Nephron progenitor cell (in vitro differentiated cells): ENCODE measurements around the gene SMARCAL1.

ENCODE experiments used
- DNase-seq: peaks from one replicate; pipeline ENCODE4 v3.0.0; 2021
- H3K27ac Mint-ChIP-seq: 2 replicates; pipeline ENCODE4 v1.8.0; 2021; ENCODE audit warnings: mild to moderate bottlenecking, moderate library complexity, mixed read lengths
- H3K27me3 Mint-ChIP-seq: 2 replicates; pipeline ENCODE4 v1.8.0; 2021; ENCODE audit warnings: mild to moderate bottlenecking, low read depth, mixed read lengths; ENCODE audit not compliant: poor library complexity
- H3K36me3 Mint-ChIP-seq: 2 replicates; pipeline ENCODE4 v1.8.0; 2021; ENCODE audit warnings: low read depth, mixed read lengths
- H3K4me1 Mint-ChIP-seq: 2 replicates; pipeline ENCODE4 v1.8.0; 2021; ENCODE audit warnings: mixed read lengths
- H3K4me3 Mint-ChIP-seq: 2 replicates; pipeline ENCODE4 v1.8.0; 2021; ENCODE audit warnings: mild to moderate bottlenecking, moderate library complexity, mixed read lengths
- H3K9me3 Mint-ChIP-seq: 2 replicates; pipeline ENCODE4 v1.8.0; 2021; ENCODE audit warnings: mild to moderate bottlenecking, moderate library complexity, mixed read lengths
- CTCF ChIP-seq: fragments of 200-600 bp; sonication (generic); IDR thresholded peaks from 2 replicates; pipeline ENCODE4 v1.5.0; 2021; ENCODE audit warnings: antibody characterized with exemption

Gene SMARCAL1

GRCh38 chr2:216389570-216389969 is 22.7 kb upstream of the SMARCAL1 start:
- Mint-ChIP-seq H3K4me3 (no peak overlapping the region), H3K4me1 (peaks cover 8% of the 10 kb centered on the region), H3K9me3 (peaks cover 3% of the 10 kb centered on the region), H3K36me3 (no peaks in the 10 kb centered on the region), H3K27ac (no peak overlapping the region), H3K27me3 (peaks cover 20% of the 10 kb centered on the region)
- no peak for DNase-seq
- TF ChIP-seq CTCF = no peak

- Mint-ChIP-seq H3K27ac (no peak overlapping the region), H3K36me3 (no peaks in the 10 kb centered on the region), H3K4me3 (no peak overlapping the region), H3K27me3 (peaks cover 25% of the 10 kb centered on the region), H3K4me1 (peaks cover 8% of the 10 kb centered on the region), H3K9me3 (peaks cover 3% of the 10 kb centered on the region)
- no peak for DNase-seq
- TF ChIP-seq CTCF = no peak
These were observed 20.9 kb upstream of the SMARCAL1 start for GRCh38 chr2:216391401-216391800.

DNA sequence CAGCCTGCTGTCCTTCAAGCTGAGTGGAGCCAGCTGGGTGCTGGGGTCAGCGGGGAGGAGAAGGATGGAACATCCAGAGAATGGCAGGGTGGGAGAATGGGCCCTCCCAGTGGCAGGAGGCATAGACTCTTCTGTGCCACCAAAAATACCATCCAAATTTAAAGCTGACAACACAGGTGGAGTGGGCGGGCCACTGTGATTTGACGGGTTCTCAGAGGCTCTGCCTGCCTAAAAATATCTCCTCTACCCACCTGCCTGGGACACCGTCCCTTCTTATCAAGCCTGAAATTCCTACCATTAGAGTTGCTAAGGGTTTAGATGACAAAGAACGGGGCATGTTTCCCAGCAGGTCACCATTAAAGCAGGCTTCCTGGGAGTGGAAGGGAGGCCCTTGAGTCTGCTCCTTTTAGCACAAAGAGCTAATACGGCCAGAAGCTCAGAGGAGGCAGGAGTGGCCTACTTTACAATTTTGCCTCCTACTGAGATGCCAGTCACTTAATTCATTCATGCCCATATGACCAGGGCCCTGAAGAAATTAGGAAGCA is 20.2 kb upstream of the SMARCAL1 start:
- no peak for TF ChIP-seq CTCF
- peaks cover 8% of the 10 kb centered on the region for H3K4me1 Mint-ChIP-seq
- no peak overlapping the region for H3K4me3 Mint-ChIP-seq
- no peaks in the 10 kb centered on the region for H3K36me3 Mint-ChIP-seq
- H3K27me3 Mint-ChIP-seq = peaks cover 28% of the 10 kb centered on the region
- H3K9me3 Mint-ChIP-seq = no peaks in the 10 kb centered on the region
- no peak for DNase-seq
- H3K27ac Mint-ChIP-seq = no peak overlapping the region

DNA sequence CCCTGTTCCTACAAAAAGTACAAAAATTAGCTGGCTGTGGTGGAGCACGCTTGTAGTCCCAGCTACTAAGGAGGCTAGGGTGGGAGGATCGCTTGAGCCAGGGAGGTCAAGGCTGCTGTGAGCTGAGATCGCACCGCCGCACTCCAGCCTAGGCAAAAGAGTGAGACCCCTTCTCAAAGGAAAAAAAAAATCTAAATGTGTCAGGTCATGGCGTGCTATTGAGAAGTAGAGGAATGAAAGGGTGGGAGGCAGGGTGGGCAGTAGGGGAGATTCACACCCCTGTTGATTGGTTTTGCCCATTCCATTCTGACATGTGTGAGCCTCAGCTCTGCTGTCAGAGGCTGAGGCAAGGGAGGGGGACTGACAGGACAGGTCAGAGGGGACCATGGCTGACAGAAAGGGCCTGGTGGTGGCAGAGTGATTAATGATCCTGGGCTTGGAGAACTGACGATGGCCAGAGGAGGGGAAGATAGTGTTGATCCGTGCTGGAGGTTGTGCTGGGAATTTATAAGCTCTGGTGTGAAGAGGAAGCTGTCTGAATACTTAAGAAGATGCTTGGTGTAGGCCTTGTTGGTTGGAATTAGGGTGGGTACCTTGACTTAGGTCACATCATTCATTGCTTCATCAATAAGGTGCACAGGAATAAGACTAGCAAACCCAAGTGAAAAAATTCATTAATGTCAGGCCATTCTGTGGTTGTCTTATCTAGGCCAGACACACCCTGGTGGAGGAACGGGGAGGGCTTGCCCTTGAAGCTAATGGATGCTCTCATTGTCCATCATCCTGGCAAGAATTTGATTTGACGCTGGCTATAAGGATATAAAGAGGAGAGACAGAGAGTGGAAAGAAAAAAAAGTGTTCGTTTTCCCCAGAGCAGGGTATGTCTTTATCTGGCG is 19.1 kb upstream of the SMARCAL1 start:
- H3K27ac Mint-ChIP-seq = no peak overlapping the region
- H3K36me3 Mint-ChIP-seq = no peaks in the 10 kb centered on the region
- peak; percentile 16 for DNase-seq
- no peak overlapping the region for H3K4me3 Mint-ChIP-seq
- H3K9me3 Mint-ChIP-seq = no peaks in the 10 kb centered on the region
- H3K27me3 Mint-ChIP-seq = peaks cover 28% of the 10 kb centered on the region
- no peak for TF ChIP-seq CTCF
- H3K4me1 Mint-ChIP-seq = peaks cover 8% of the 10 kb centered on the region

- H3K4me3 Mint-ChIP-seq = no peak overlapping the region
- peaks cover 13% of the 10 kb centered on the region for H3K4me1 Mint-ChIP-seq
- no peak for TF ChIP-seq CTCF
- H3K27me3 Mint-ChIP-seq = peaks cover 25% of the 10 kb centered on the region
- H3K9me3 Mint-ChIP-seq = no peaks in the 10 kb centered on the region
- H3K36me3 Mint-ChIP-seq = no peaks in the 10 kb centered on the region
- no peak for DNase-seq
- no peak overlapping the region for H3K27ac Mint-ChIP-seq
These were observed 17.4 kb upstream of the SMARCAL1 start for GRCh38 chr2:216394881-216395280.
